Measurements from ENCODE around the gene CDK14. TPM values are rescaled to one million over a fixed set of nuclear protein-coding genes. Genes with fewer than 3 reads are reported as not detected.

Gene CDK14
- total and polyA plus RNA-seq, 10 of the 15 experiments (the other 5 are each of a cell fraction or from before 2014, with no cell fraction given) = 6.5 to 61.3 (median 24.2) TPM

- TF ChIP-seq RUNX3 (IDR thresholded peaks at IDR 0.05; ENCODE audit: low read length) (0 out of 2 replicates have a peak, but pooled peaks have one; percentile 14), DPF2 (IDR thresholded peaks at IDR 0.05) (no peak)
- ChIA-PET RAD21 (ENCODE audit: unreplicated experiment) (no interaction called here), CTCF (interaction anchor here (1.2 to 3.0 kb wide), 2 partner anchors 8 to 373 kb away, joined by 4 to 14 read pairs; no protein-coding TSS in a partner anchor), SMC1A (ENCODE audit: uncharacterized antibody, unreplicated experiment) (interaction anchor here (0.6 kb wide), 1 partner anchor 283 kb away, joined by 3 read pairs; no protein-coding TSS in a partner anchor), POLR2A (no interaction called here)
- ATAC-seq (peak; percentile 34; the same call in 1 of the 3 replicates), FAIRE-seq (no peak), DNase-seq (ENCODE audit: low read depth, low spot score) (no peak)
- H3K36me3 ChIP-seq (ENCODE audit: control insufficient read depth in 2 of 2, insufficient read depth in 2 of 2, low read length in 1 of 2) = no peaks in the 10 kb centered on the region; a peak in 1 of 4 replicates
- no TSS peak for BruUV-seq (replicated peaks)
- no peaks in the 10 kb centered on the region for H3K4me1 ChIP-seq (ENCODE audit: control insufficient read depth, insufficient read depth, low read length)
- WGBS (ENCODE audit: insufficient coverage, insufficient replicate concordance, low lambda C conversion rate, missing lambda C conversion rate) = 10% methylated on average over 3 of the region's 3 CpGs
- H3K9me3 ChIP-seq (replicated peaks; ENCODE audit: control insufficient read depth, insufficient read depth, low read length) = no peaks in the 10 kb centered on the region
- H3K4me3 ChIP-seq = no peak overlapping the region
- no peak overlapping the region for H3K9ac ChIP-seq (ENCODE audit: control insufficient read depth, insufficient read depth, low read length)
- intact Hi-C loops (cut with micrococcal nuclease; ENCODE audit: unreplicated experiment) (loop anchor here (10.0 kb wide), 1 partner anchor 703 kb away; no protein-coding TSS in a partner anchor), in situ Hi-C loops (cut with MboI) (loop anchor here (25.0 kb wide), 1 partner anchor 1355 kb away; the partner anchor contains the start of gene GATAD1)
- no peaks in the 10 kb centered on the region for H3K27me3 ChIP-seq (replicated peaks in 1 of 2; ENCODE audit: control insufficient read depth in 2 of 2, insufficient read depth in 2 of 2, low read length in 1 of 2)
- H3K79me2 ChIP-seq (ENCODE audit: control insufficient read depth, insufficient read depth, low read length) = no peaks in the 10 kb centered on the region
- no peak overlapping the region; the same call in 1 of the 2 replicates for H2AFZ ChIP-seq (ENCODE audit: control insufficient read depth, low read depth, low read length)
- H4K20me1 ChIP-seq (ENCODE audit: control insufficient read depth, insufficient read depth) = no peaks in the 10 kb centered on the region
- H3K27ac ChIP-seq (ENCODE audit: control insufficient read depth, insufficient read depth) = no peak overlapping the region
- H3K4me2 ChIP-seq (ENCODE audit: control insufficient read depth, insufficient read depth) = no peak overlapping the region
Measured at GRCh38 chr7:91082038-91082437, 485.9 kb downstream of the CDK14 start.

- Histone ChIP-seq H3K9me3 (replicated peaks; ENCODE audit: control insufficient read depth, insufficient read depth, low read length) (no peaks in the 10 kb centered on the region), H3K27me3 (replicated peaks in 1 of 2; ENCODE audit: control insufficient read depth in 2 of 2, insufficient read depth in 2 of 2, low read length in 1 of 2) (no peaks in the 10 kb centered on the region), H2AFZ (ENCODE audit: control insufficient read depth, low read depth, low read length) (no peak overlapping the region; the same call in 1 of the 2 replicates), H3K36me3 (ENCODE audit: control insufficient read depth in 2 of 2, insufficient read depth in 2 of 2, low read length in 1 of 2) (no peaks in the 10 kb centered on the region; a peak in 1 of 4 replicates), H4K20me1 (ENCODE audit: control insufficient read depth, insufficient read depth) (no peaks in the 10 kb centered on the region), H3K4me1 (ENCODE audit: control insufficient read depth, insufficient read depth, low read length) (no peaks in the 10 kb centered on the region), H3K4me3 (no peak overlapping the region), H3K4me2 (ENCODE audit: control insufficient read depth, insufficient read depth) (no peak overlapping the region), H3K9ac (ENCODE audit: control insufficient read depth, insufficient read depth, low read length) (no peak overlapping the region), H3K79me2 (ENCODE audit: control insufficient read depth, insufficient read depth, low read length) (no peaks in the 10 kb centered on the region), H3K27ac (ENCODE audit: control insufficient read depth, insufficient read depth) (no peak overlapping the region)
- POLR2A ChIA-PET = no interaction called here
- FAIRE-seq (no peak), DNase-seq (ENCODE audit: low read depth, low spot score) (no peak), ATAC-seq (peak; percentile 70)
- 51% methylated on average over 2 of the region's 2 CpGs for WGBS (ENCODE audit: insufficient coverage, insufficient replicate concordance, low lambda C conversion rate, missing lambda C conversion rate)
- intact Hi-C loops (cut with micrococcal nuclease; ENCODE audit: unreplicated experiment) (loop anchor here (10.0 kb wide), 1 partner anchor 702 kb away; no protein-coding TSS in a partner anchor), in situ Hi-C loops (cut with MboI) (loop anchor here (25.0 kb wide), 1 partner anchor 1354 kb away; the partner anchor contains the start of gene GATAD1)
- SMC1A ChIA-PET (ENCODE audit: uncharacterized antibody, unreplicated experiment) = interaction anchor here (0.6 to 1.3 kb wide), 2 partner anchors 375 to 1442 kb away, joined by 4 read pairs; no protein-coding TSS in a partner anchor
- TF ChIP-seq SMC3 (IDR thresholded peaks at IDR 0.05; ENCODE audit: borderline replicate concordance, low read length) (peak; percentile 40; the same call in 1 of the 2 replicates), RAD21 (IDR thresholded peaks at IDR 0.05; ENCODE audit: insufficient read depth, low read depth, low read length) (peak; percentile 53), ESRRA (IDR thresholded peaks at IDR 0.05; ENCODE audit: low read length) (no peak), JUNB (IDR thresholded peaks at IDR 0.05) (no peak), CTCF (IDR thresholded peaks at IDR 0.05 in 2 of 3, conservative IDR thresholded peaks at IDR 0.05 in 1 of 3; ENCODE audit: control insufficient read depth in 2 of 3, extremely low read depth in 1 of 3, insufficient read depth in 1 of 3, low read depth in 3 of 3, low read length in 3 of 3) (peak; percentile 45 to 55 (median 45); a peak in 4 of 6 replicates)
- RAD21 ChIA-PET (ENCODE audit: unreplicated experiment) = no interaction called here
- CTCF ChIA-PET = interaction anchor here (0.7 to 3.0 kb wide), 5 partner anchors 8 to 374 kb away, joined by 3 to 14 read pairs (median 3); no protein-coding TSS in a partner anchor
- BruUV-seq (replicated peaks) = no TSS peak
Measured at GRCh38 chr7:91082852-91083495, 486.9 kb downstream of the CDK14 start.

All from GM12878 (cell line).